ENCODE measurements around the gene VPS33B. TPM values are rescaled to one million over a fixed set of nuclear protein-coding genes. Genes with fewer than 3 reads are reported as not detected.

VPS33B gene
- total RNA-seq, 1 donor from 2014 or later = 22.4 TPM

DNA sequence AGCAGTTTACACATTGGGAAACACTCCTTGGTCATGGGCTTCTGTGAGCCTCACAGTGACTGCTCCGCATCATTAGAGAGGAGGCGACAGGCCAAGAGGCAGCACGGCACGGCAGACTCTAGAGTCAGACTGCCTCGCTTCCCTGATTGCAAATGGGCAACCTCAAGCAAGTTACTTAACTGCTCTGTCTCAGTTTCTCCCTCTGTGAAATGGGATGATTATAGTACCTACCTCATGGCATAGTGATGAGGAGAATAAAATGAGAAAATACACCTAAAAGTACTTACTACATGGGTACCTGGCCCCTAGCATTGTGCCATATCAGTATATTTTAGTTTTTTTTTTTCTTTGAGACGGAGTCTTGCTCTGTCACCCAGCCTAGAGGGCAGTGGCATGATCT lies 71.7 kb downstream of the VPS33B start:
- no peak for DNase-seq (ENCODE audit: low spot score)
- no peak overlapping the region for H3K4me3 Mint-ChIP-seq (ENCODE audit: low read depth)
- intact Hi-C loops (cut with micrococcal nuclease) = no loop called here
- no peak overlapping the region for H3K27ac Mint-ChIP-seq
- peaks cover 5% of the 10 kb centered on the region for H3K4me1 Mint-ChIP-seq (ENCODE audit: low read depth)
- H3K27me3 Mint-ChIP-seq (ENCODE audit: low read depth) = no peaks in the 10 kb centered on the region
- peaks cover 67% of the 10 kb centered on the region for H3K36me3 Mint-ChIP-seq (ENCODE audit: low read depth)
- no peaks in the 10 kb centered on the region for H3K9me3 Mint-ChIP-seq

DNA sequence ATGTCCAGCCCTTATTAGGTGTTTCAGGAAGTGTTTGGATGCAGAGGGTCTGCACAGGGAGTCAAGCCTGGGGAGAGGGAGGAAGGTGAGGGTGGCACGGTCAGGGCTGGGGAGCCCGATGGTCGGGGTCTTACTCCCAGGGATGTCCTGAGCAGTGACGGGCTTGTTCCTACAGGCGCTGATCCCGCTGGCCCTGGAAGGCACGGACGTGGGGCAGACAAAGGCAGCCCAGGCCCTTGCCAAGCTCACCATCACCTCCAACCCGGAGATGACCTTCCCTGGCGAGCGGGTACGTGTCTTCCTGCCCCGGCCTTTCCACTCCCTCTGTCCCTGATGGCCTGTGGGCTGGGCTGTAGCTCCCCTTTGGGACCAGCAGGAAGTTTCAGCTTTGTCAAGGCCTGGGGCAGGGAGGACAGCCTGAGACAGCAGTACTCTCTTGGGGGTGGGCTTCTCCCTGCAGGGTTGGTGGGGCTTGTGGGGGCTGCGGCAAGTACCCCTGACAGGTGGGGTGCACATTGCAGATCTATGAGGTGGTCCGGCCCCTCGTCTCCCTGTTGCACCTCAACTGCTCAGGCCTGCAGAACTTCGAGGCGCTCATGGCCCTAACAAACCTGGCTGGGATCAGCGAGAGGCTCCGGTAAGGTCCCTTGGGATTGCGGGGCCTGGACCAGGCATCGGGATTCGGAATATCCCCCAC lies 72.3 kb downstream of the VPS33B start:
- peaks cover 69% of the 10 kb centered on the region for H3K36me3 Mint-ChIP-seq (ENCODE audit: low read depth)
- DNase-seq (ENCODE audit: low spot score) = no peak
- H3K27me3 Mint-ChIP-seq (ENCODE audit: low read depth) = no peaks in the 10 kb centered on the region
- intact Hi-C loops (cut with micrococcal nuclease) = no loop called here
- no peak overlapping the region for H3K27ac Mint-ChIP-seq
- H3K4me1 Mint-ChIP-seq (ENCODE audit: low read depth) = peaks cover 5% of the 10 kb centered on the region
- H3K9me3 Mint-ChIP-seq = no peaks in the 10 kb centered on the region
- H3K4me3 Mint-ChIP-seq (ENCODE audit: low read depth) = no peak overlapping the region

Other genes starting within 250 kb of the VPS33B start
- gene FURIN, start 154.0 kb downstream of the VPS33B start, total RNA-seq = 564 and 570 TPM in 2 replicates
- 51.9 and 55.8 TPM in 2 replicates for gene FES, start 138.1 kb downstream of the VPS33B start, total RNA-seq
- gene MAN2A2, start 119.3 kb downstream of the VPS33B start, total RNA-seq = 200 and 201 TPM in 2 replicates
- 38.6 and 43.0 TPM in 2 replicates for gene HDDC3, start 90.0 kb downstream of the VPS33B start, total RNA-seq
- gene UNC45A, start 87.3 kb downstream of the VPS33B start, total RNA-seq = 74.1 and 75.7 TPM in 2 replicates
- gene RCCD1, start 67.7 kb downstream of the VPS33B start, total RNA-seq = 30.1 and 31.0 TPM in 2 replicates
- 91.8 and 95.2 TPM in 2 replicates for gene PRC1, start 28.1 kb downstream of the VPS33B start, total RNA-seq
- 0.02 TPM in 2 replicates for gene SV2B, start 77.7 kb upstream of the VPS33B start, total RNA-seq